Endothelial cell of umbilical vein (primary cell): Measurements from ENCODE around the gene HIVEP1.

Source experiments
- CTCF ChIP-seq, 2 donors: IDR thresholded peaks; 1 replicate in 1 of 2; 2 replicates in 1 of 2; pipeline ENCODE4 v1.5.1; 2011; ENCODE audit warnings: low read length in 2 of 2, mild to moderate bottlenecking in 2 of 2, moderate library complexity in 2 of 2, control low read depth in 1 of 2, inconsistent platforms in 1 of 2, low read depth in 1 of 2; ENCODE audit not compliant: insufficient read depth in 1 of 2; ENCODE audit errors: extremely low read depth in 1 of 2
- FOS ChIP-seq: IDR thresholded peaks from 2 replicates; pipeline ENCODE4 v1.6.1; 2011; ENCODE audit warnings: mild to moderate bottlenecking, low read length, moderate library complexity, borderline replicate concordance; ENCODE audit not compliant: insufficient read depth
- JUN ChIP-seq: IDR thresholded peaks from 2 replicates; pipeline ENCODE4 v1.6.1; 2011; ENCODE audit warnings: borderline replicate concordance, low read depth; ENCODE audit not compliant: insufficient read length, insufficient read depth
- POLR2A ChIP-seq: IDR thresholded peaks from 2 replicates; pipeline ENCODE4 v1.6.1; 2012; ENCODE audit warnings: low read depth, mild to moderate bottlenecking, control low read depth, low read length
- POLR2AphosphoS5 ChIP-seq: IDR thresholded peaks from 2 replicates; pipeline ENCODE4 v1.6.1; 2012; ENCODE audit warnings: low read depth, mild to moderate bottlenecking, control low read depth, low read length, moderate library complexity; ENCODE audit not compliant: insufficient read depth
- TF ChIP-seq, protein P1 (sequence below): IDR thresholded peaks from 2 replicates; pipeline ENCODE4 v1.6.1; 2011; ENCODE audit not compliant: insufficient read depth, insufficient read length

- TF ChIP-seq CTCF (IDR thresholded peaks at IDR 0.05; ENCODE audit: extremely low read depth in 1 of 2, insufficient read depth in 1 of 2, low read depth in 1 of 2, low read length in 2 of 2) (no peak), POLR2A (no peak), JUN (peak; percentile 2), FOS (no peak), POLR2AphosphoS5 (no peak)
- TF ChIP-seq, protein P1, sequence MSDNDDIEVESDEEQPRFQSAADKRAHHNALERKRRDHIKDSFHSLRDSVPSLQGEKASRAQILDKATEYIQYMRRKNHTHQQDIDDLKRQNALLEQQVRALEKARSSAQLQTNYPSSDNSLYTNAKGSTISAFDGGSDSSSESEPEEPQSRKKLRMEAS: no peak
These were observed 33.7 kb upstream of the HIVEP1 start for GRCh38 chr6:11978169-11978987.
